ENCODE data around the gene NSG1.

NSG1 gene

DNA sequence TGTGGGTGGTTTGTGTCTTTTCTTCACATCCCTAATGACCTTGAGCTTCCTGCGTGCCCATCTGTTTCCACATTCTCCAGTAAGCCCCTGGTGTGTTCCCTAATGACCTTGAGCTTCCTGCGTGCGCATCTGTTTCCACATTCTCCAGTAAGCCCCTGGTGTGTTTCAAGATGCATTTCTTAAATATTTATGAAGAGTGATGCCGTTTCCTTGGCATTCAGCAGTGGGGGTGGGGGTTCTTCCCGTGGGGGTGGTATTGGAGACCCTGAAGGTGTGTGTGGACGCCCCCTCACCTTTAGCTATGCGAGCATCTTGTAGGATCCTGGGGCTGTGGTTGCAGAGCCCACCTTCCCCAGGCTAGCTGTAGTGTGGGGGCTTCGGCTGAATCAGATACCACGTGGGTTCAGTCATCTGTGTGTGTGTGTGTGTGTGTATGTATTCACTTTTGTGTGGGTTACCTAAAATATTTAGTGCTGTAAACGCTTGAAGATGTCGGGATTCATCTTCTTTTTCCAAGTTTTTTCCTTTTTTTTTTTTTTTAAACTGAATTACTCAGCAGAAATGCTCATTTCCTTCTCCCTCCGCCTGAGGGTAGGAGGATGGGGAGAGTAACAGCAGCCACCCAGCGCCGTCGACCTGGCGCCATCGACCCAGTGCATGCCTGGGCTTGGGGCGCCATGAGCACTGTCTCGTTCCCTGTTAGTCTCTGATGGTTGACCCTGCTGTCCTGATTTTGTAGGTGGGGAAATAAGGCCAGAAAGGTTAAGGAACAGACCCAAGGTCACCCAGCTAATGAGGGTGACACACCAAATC, 9.9 kb downstream of the NSG1 start:
- Histone ChIP-seq H3K9me3 (ENCODE audit: control insufficient read depth, insufficient read depth, low read length) (peaks cover 3% of the 10 kb centered on the region; the same call in 1 of the 2 replicates), H3K4me3 (ENCODE audit: low read length) (peak overlapping the region; percentile 35), H4K20me1 (ENCODE audit: control insufficient read depth, insufficient read depth, low read depth, low read length) (no peaks in the 10 kb centered on the region), H3K36me3 (ENCODE audit: control insufficient read depth, low read length) (no peaks in the 10 kb centered on the region), H3K4me1 (ENCODE audit: control insufficient read depth, low read length) (peaks cover 11% of the 10 kb centered on the region), H3K4me2 (ENCODE audit: low read length) (peak overlapping the region; percentile 49), H3K27ac (ENCODE audit: low read depth, low read length) (no peak overlapping the region), H3F3A (ENCODE audit: control insufficient read depth, insufficient read depth) (no peaks in the 10 kb centered on the region), H3K27me3 (ENCODE audit: control insufficient read depth, low read length) (no peaks in the 10 kb centered on the region; the same call in none of the 2 replicates), H3K79me2 (ENCODE audit: control insufficient read depth, low read length) (no peaks in the 10 kb centered on the region), H3K9me2 (replicated peaks; ENCODE audit: control insufficient read depth, low read length) (no peaks in the 10 kb centered on the region)
- TF ChIP-seq, protein P1, sequence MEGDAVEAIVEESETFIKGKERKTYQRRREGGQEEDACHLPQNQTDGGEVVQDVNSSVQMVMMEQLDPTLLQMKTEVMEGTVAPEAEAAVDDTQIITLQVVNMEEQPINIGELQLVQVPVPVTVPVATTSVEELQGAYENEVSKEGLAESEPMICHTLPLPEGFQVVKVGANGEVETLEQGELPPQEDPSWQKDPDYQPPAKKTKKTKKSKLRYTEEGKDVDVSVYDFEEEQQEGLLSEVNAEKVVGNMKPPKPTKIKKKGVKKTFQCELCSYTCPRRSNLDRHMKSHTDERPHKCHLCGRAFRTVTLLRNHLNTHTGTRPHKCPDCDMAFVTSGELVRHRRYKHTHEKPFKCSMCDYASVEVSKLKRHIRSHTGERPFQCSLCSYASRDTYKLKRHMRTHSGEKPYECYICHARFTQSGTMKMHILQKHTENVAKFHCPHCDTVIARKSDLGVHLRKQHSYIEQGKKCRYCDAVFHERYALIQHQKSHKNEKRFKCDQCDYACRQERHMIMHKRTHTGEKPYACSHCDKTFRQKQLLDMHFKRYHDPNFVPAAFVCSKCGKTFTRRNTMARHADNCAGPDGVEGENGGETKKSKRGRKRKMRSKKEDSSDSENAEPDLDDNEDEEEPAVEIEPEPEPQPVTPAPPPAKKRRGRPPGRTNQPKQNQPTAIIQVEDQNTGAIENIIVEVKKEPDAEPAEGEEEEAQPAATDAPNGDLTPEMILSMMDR (IDR thresholded peaks at IDR 0.05; ENCODE audit: low read depth, low read length, poor library complexity, severe bottlenecking), result no peak
- TF ChIP-seq EZH2phosphoT487 (IDR thresholded peaks at IDR 0.05; ENCODE audit: borderline replicate concordance, low read length), result no peak

DNA sequence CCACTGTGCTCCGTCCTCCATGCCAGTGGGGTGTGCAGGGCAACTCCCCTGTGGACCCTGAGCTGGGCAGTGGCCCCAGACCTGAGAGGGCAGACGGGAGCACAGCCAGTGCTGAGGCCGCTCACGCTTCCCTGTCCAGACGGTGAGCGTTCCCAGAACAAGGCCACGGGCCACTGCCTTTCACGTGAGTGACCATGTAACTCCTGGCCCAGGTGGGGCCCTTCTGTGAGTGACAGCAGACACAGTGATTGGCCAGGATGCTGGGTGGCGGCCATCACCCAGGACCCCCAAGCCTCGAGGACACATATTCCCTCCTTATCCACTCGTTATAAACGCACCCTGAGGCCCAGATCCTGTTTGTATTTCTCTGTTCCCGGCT, 10.5 kb downstream of the NSG1 start:
- TF ChIP-seq, protein P1 (IDR thresholded peaks at IDR 0.05; ENCODE audit: low read depth, low read length, poor library complexity, severe bottlenecking), result no peak
- no peak for TF ChIP-seq EZH2phosphoT487 (IDR thresholded peaks at IDR 0.05; ENCODE audit: borderline replicate concordance, low read length)
- Histone ChIP-seq H3K79me2 (ENCODE audit: control insufficient read depth, low read length) (no peaks in the 10 kb centered on the region), H3K4me3 (ENCODE audit: low read length) (no peak overlapping the region), H3K36me3 (ENCODE audit: control insufficient read depth, low read length) (no peaks in the 10 kb centered on the region), H3K4me1 (ENCODE audit: control insufficient read depth, low read length) (peaks cover 11% of the 10 kb centered on the region), H3K27ac (ENCODE audit: low read depth, low read length) (no peak overlapping the region), H3F3A (ENCODE audit: control insufficient read depth, insufficient read depth) (no peaks in the 10 kb centered on the region), H3K9me2 (replicated peaks; ENCODE audit: control insufficient read depth, low read length) (no peaks in the 10 kb centered on the region), H4K20me1 (ENCODE audit: control insufficient read depth, insufficient read depth, low read depth, low read length) (no peaks in the 10 kb centered on the region), H3K4me2 (ENCODE audit: low read length) (no peak overlapping the region), H3K9me3 (ENCODE audit: control insufficient read depth, insufficient read depth, low read length) (peaks cover 3% of the 10 kb centered on the region; the same call in 1 of the 2 replicates), H3K27me3 (ENCODE audit: control insufficient read depth, low read length) (no peaks in the 10 kb centered on the region; the same call in none of the 2 replicates)

DNA sequence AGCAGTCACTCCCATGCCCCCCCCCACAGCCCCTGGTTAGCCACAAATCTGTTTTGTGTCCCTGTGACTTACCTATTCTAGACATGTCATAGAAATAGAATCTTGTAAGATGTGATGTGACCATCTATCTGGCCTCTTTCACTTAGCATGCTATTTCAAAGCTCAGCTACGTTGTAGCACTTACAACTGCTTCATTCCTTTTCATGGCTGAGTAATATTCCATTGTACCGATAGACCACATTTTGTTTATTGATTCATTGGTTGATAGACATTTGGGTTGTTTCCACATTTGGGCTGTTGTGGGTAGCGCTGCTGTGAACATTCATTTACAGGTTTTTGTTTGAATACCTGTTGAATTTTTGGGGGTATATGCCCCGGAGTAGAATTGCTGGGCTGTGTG, 11.5 kb downstream of the NSG1 start:
- no peak overlapping the region for H3K4me3 ChIP-seq (ENCODE audit: low read length)
- peaks cover 11% of the 10 kb centered on the region for H3K4me1 ChIP-seq (ENCODE audit: control insufficient read depth, low read length)
- no peak overlapping the region for H3K27ac ChIP-seq (ENCODE audit: low read depth, low read length)
- peaks cover 3% of the 10 kb centered on the region; the same call in 1 of the 2 replicates for H3K9me3 ChIP-seq (ENCODE audit: control insufficient read depth, insufficient read depth, low read length)
- no peak for TF ChIP-seq EZH2phosphoT487 (IDR thresholded peaks at IDR 0.05; ENCODE audit: borderline replicate concordance, low read length)
- TF ChIP-seq, protein P1 (IDR thresholded peaks at IDR 0.05; ENCODE audit: low read depth, low read length, poor library complexity, severe bottlenecking), result no peak
- H3K4me2 ChIP-seq (ENCODE audit: low read length), result no peak overlapping the region
- H3K36me3 ChIP-seq (ENCODE audit: control insufficient read depth, low read length), result no peaks in the 10 kb centered on the region
- H3F3A ChIP-seq (ENCODE audit: control insufficient read depth, insufficient read depth), result no peaks in the 10 kb centered on the region
- no peaks in the 10 kb centered on the region for H4K20me1 ChIP-seq (ENCODE audit: control insufficient read depth, insufficient read depth, low read depth, low read length)
- H3K79me2 ChIP-seq (ENCODE audit: control insufficient read depth, low read length), result no peaks in the 10 kb centered on the region
- H3K9me2 ChIP-seq (replicated peaks; ENCODE audit: control insufficient read depth, low read length), result no peaks in the 10 kb centered on the region
- no peaks in the 10 kb centered on the region; the same call in none of the 2 replicates for H3K27me3 ChIP-seq (ENCODE audit: control insufficient read depth, low read length)

All from DOHH2 (cell line).